Central memory CD4-positive, alpha-beta T cell (primary cell): ENCODE measurements around the gene STAT5B.
"Not testable (repeated sequence)": the region's sequence is repeated elsewhere in the genome, so short reads cannot be mapped to it uniquely, and the experiment has no call there.

Source experiments
- DNase-seq: peaks from one replicate; pipeline ENCODE4 v3.0.0; 2022

STAT5B gene

DNA sequence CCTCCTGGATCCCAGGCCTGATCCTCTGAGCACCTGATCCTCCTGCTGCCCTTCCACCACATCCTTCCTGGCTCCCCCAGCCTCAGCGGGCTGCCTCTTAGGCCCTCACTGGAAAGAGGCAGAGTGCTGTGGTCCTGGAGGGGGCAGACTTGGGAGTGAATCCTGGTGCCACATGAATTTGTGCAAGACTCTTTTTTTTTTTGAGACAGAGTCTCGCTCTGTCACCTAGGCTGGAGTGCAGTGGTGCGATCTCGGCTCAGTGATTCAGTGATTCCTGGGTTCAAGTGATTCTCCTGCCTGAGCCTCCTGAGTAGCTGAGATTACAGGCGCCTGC, 84.9 kb downstream of the STAT5B start:
- DNase-seq: no peak

DNA sequence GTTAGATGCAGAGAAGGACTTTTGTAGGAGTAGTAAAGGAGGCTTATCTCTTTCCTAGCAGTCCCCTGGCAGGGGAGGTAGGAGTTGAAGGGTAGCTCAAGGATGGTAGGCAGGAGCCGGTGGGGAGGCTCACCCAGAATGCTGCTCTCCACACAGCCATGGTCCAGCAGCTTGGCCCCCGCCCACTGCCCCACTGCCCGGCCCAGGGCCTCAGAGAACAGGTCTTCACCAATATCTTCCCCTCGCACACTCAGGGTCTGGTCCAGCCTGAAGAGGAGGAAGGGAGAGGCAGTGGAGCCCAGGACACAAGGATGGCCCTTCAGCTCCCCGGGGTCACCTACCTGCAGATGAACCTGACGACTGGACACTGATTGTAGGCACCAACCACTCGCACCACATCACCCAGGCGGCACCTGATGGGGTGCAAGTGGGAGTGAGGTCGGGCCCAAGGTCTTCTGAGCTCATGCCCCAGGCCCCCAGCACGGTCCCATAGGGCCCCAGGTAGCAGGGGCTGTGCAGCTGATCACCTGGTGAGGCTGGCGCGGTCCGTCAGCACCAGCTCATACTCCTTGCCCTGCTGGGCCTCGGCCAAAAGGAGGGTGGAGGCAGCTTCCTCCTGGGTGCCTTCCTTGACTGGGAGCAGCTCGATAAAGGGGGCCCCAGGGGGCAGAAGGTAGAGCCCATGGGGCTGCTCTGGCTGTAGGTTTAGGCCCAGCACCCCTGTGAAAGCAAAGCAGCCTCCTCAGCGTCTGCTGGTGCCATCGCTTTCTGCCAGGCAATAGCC, 85.5 kb downstream of the STAT5B start:
- no peak for DNase-seq

DNA sequence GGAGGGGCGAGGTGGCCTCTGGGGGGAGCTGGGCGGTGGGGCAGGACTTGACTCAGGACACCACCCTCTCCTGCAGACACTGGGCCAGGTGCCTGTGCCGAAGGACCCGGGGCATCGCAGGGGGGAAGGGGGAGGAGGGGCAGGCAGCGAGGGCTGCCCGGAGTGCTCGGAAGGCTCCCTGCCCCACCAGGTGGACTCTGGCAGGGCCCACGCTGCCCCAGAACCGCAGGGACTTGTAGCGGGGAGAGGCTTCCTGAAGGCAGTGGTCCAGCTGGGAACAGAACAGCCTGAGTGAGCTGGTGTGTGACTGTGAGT, 86.6 kb downstream of the STAT5B start:
- no peak for DNase-seq

DNA sequence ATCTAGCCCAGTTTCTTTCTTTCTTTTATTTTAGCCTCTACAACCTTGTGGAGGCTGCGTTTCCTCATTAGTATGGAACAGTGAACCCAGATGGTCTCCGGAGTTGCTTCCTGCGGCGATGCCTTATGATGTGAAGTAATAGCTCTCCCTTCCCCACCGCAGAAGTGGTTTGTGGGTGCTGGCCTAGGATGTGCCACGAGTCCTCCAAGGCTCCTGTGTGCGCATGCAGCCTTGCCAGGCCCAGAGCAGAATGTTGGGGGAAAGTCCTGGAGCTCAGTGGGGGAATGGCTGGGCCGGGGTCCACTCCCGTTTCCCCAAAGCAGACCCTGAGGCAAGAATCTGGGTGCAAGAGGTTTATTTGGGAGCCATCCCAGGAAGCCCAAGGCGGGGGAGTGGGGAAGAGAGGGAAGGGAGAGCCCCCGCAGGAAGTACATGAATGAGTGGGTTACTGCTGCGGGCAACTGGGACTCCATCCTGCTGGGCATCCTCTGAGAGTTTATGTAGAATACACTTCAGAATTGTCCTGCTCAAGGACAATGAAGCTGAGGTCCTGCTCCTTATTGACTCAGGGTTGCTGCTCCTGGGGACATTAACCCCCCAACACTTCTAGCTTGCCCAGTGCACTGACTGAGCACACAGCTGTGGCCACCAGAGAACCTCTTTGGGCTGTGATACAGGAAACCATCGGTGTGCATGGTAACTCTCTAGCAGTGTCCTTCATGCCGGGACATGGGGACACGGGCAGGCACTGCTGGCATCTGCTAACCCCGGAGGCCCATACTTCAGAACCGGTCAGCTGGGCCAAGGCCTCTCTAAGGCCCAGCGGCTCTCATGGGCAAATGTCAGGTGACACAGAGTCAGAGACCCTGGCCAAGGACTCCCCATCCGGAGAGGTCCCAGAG, 87.2 kb downstream of the STAT5B start:
- no peak for DNase-seq

DNA sequence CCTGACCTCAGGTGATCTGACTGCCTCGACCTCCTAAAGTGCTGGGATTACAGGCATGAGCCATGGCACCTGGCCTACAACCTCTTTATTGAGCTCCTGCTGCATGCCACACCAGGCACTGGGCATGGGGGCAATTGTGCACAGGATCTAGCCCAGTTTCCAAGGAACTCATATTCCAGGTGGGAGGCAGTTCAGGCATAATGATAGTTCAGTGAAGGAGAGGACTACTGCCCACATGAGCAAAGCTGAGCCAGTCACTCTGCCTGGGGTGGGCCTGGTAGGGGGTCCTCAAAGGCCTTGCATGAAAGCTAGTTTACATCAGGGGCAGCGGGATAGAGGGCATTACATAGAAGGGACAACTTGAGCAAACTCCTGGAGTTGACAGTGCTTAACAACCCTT, 88.4 kb downstream of the STAT5B start:
- DNase-seq: no peak

DNA sequence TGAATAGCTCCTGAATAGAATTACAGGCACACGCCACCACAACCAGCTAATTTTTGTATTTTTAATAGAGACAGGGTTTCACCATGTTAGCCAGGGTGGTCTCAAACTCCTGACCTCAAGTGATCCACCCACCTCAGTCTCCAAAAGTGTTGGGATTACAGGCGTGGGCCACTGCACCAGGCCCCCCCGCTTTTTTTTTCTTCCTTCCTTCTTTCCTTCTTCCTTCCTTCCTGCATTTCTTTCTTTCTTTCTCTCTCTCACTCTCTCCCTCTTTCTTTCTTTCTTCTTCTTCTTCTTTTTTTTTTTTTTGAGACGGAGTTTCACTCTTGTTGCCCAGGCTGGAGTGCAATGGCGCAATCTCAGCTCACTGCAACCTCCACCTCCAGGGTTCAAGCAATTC, 90.0 kb downstream of the STAT5B start:
- not testable (repeated sequence) for DNase-seq

DNA sequence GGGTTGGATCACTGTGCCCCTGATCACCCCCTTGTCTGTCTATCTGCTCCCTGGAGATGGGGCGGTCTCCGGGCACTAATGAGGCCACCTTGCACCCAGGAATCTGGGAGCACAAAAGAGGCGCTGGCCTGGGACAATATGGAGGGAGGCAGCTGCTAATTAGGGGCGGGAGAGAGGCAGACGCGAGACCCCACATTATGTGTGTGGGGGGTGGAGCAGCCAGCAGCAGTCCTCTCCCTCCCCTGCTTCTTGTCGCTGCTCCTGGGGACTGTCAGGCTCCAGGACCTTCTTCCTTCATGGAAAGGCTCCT, 90.6 kb downstream of the STAT5B start:
- DNase-seq: no peak

GRCh38 chr17:42184713-42185620, 91.2 kb downstream of the STAT5B start, which contains the start of gene HCRT:
TSS of gene HCRT (minus strand) at chr17:42185452. CDS start at chr17:42185365, 87 bp downstream.
- DNase-seq: no peak

- DNase-seq: peak; percentile 69
Measured at GRCh38 chr17:42183741-42184711, 92.2 kb downstream of the STAT5B start.

DNA sequence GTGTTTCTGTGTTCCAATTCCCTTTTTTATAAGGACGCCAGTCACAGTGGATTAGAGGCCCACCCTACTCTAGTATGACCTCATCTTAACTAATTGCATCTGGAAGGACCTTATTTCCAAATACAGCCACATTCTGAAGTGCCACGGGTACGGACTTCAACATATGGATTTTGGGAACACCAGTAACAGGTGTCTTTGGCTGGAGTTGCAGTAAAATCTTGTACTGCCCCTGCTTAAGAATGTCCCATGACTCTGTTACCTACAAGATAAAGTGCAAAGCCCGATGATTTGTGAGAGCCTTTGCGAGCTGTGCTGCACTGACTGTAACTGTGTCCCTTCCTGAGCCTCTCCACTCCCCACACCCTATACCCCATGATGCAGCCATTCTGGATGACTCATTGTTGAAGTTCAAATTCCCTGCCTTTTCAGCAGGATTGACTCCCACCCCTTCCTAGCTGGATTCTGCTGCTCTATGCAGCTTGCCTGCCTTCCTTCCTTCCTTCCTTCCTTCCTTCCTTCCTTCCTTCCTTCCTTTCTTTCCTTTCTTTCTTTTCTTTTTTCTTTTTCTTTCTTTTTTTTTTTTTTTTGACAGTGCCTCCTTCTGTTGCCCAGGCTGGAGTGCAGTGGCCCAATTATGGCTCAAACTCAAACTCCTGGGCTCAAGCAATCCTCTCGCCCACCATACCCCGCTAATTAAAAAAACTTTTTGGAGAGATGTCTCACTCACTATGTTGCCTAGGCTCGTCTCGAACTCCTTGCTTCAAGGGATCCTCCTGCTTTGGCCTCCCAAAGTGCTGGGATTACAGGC, 93.1 kb downstream of the STAT5B start:
- no peak for DNase-seq

DNA sequence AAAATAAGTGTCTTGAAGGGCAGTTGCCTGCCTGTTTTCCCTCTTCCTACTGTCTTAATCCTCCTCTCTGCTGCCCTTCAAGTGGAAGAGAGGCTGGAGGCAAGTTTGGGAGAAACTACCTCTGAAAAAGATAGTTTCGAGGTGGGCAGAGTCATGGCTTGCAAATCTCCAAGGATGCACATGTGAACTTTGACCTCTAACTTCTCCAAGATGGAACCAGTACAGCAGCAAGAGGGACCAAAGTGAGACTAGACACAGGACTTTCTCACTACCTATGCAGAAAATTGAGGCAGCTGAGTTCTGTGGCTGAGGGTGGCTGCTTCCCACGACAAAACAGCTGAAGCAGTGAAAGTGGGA, 94.4 kb downstream of the STAT5B start:
- DNase-seq: no peak

DNA sequence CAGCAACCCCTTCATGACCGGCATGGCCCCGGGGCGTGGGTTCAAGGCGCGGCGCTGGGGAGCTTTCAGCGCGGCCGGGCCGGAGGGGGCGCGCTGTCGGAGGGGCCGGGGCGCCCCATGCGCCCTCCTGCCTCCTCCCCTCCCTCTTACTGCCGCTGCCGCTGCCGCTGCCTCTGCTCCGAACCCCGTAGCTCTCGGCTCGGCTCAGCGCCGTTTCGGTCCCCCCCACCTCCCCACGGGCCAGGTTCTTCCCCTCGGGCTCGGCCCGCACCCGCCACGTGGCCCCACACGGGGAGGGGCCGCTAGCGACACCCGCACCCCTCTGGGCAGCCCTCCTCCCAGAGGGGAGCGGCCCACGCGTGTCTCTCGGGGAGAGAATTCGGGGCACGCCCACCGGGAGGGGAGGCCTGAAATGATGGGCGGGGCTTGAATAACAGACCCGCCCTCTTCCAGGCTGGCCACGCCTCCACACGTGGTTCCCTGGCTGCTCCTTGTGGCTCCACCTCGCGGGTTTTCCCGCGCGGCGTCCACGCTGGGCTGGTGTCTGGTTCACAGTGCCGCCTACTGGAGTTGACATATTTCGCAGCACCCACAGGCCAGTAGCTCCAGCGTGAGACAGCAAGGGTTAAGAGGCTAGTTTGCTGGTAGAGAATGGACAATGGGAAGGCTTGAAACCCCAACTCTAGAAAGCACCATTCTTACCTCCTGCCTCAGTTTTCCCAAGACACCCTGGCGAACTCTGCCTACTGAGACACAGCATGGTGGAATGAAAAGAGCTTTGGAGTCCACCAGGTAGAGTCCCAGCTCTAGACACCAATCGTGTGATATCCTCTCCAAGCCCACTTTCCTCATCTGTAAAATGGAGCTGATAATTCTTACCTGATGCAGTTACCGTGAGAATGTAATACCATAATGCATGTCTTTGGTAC, 95.0 kb downstream of the STAT5B start, which contains the start of gene KCNH4:
KCNH4 (minus strand) TSS at position 221 of the 929 bp plus-strand sequence; CDS start at position 24, 197 bp downstream.
- DNase-seq: peak; percentile 80

GRCh38 chr17:42180411-42180921, 95.7 kb downstream of the STAT5B start:
- no peak for DNase-seq

GRCh38 chr17:42179911-42180410, 96.2 kb downstream of the STAT5B start:
- peak; percentile 18 for DNase-seq

GRCh38 chr17:42179335-42179734, 96.9 kb downstream of the STAT5B start:
- DNase-seq: no peak

DNA sequence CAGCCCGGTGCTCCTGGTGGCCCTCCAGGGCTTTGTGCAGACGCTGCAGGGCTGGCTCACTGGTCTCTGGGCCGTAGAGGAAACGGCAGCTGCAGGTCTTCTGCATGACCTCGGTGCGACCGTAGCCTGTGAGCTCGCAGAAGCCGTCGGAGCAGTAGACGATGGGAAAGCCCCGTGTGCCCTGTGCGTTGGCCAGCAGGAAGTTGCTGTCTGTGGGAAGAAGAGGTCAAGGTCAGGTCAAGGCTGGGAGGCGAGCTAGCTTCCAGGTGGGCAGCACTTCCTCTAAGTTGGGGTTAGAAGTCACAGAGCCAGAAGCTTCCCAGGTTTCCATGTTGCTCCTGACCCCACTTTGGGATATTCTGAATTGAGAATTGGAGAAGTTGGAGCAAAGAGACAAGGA, 97.4 kb downstream of the STAT5B start:
- DNase-seq: peak; percentile 21

DNA sequence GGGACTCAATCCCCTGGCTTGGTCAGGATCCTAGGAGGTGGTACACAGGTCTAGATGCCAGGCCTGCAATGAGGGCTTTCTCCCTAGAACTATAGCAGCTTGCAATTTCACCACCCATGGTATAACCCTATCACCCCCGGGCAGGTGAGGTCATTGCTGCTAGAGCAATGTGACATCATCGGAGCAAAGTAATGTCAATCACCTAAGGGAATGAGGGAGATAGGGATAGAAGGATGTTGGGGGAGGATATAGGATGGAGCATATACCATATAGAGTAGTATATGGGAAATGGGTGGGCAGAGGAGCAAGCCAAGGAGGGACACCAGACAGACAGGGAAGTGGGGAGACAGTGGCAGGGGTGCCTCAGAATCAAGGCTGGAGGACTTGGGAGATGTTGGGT, 98.5 kb downstream of the STAT5B start:
- no peak for DNase-seq

GRCh38 chr17:42174126-42174783, 101.9 kb downstream of the STAT5B start:
- no peak for DNase-seq

DNA sequence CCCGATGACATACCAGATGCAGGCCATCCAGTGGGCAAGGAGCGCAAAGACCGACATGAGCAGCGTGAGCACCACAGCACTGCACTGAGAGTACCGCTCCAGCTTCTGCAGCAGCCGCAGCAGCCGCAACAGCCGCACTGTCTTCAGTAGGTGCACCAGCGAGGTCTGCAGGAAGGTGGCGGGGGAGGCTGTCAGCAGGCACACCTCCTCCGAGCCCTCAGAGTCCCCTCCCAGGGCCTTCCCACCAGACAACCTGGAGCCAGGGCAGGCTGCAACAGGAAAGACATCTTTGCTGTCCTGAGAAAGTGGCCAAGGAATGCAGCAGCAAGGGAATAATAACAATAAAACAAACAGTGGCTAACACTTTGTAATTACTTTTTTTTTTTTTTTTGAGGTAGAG, 104.4 kb downstream of the STAT5B start:
- no peak for DNase-seq
